Lower leg skin (tissue), 4 donors: ENCODE results near the gene SUMO2. TPM values are rescaled to one million over a fixed set of nuclear protein-coding genes. Genes with fewer than 3 reads are reported as not detected.
"Not testable (repeated sequence)": the region's sequence is repeated elsewhere in the genome, so short reads cannot be mapped to it uniquely, and the experiment has no call there.

Source experiments
- DNase-seq, 2 donors: peaks; one replicate each; pipeline ENCODE4 v3.0.0-alpha.2; 2019; ENCODE audit warnings: low spot score in 2 of 2
- H3K4me3 ChIP-seq: fragments of 200-600 bp; sonication (generic); 2 replicates; pipeline ENCODE4 v1.5.1; 2017; ENCODE audit warnings: mild to moderate bottlenecking, low read depth; ENCODE audit not compliant: poor library complexity, severe bottlenecking
- POLR2A ChIP-seq, 2 donors: fragments of 450-650 bp; IDR thresholded peaks; one replicate each; pipeline ENCODE4 v1.6.1; 2016 to 2017; ENCODE audit warnings: antibody characterized with exemption in 2 of 2, mild to moderate bottlenecking in 1 of 2, moderate library complexity in 1 of 2
- WGBS, 2 donors: methylation state at CpG; one replicate each; pipeline ENCODE4 v1.1.5; 2018; 5-methylcytosine and 5-hydroxymethylcytosine counted together
- intact Hi-C: fragments of 100-400 bp; cut with DNase I; formaldehyde crosslinking; loops from one replicate; pipeline ENCODE4 v1.15.0; 2023; ENCODE audit warnings: low total_unique reads
- total RNA-seq, 4 donors: library from RNA; depleted of rRNA; stranded (reverse); fragments of >200 nt; gene quantifications; one replicate each; pipeline ENCODE4 v1.1.0, GENCODE V29; 2016
- TF ChIP-seq, protein P1 (sequence below), 3 donors: fragments of 450-650 bp; IDR thresholded peaks; one replicate each; pipeline ENCODE4 v1.5.1; 2016; ENCODE audit warnings: antibody characterized with exemption in 3 of 3, mild to moderate bottlenecking in 3 of 3, moderate library complexity in 2 of 3

The SUMO2 gene
- total RNA-seq, 4 donors from 2014 or later = 59.8 to 75.6 (median 68.2) TPM

DNA sequence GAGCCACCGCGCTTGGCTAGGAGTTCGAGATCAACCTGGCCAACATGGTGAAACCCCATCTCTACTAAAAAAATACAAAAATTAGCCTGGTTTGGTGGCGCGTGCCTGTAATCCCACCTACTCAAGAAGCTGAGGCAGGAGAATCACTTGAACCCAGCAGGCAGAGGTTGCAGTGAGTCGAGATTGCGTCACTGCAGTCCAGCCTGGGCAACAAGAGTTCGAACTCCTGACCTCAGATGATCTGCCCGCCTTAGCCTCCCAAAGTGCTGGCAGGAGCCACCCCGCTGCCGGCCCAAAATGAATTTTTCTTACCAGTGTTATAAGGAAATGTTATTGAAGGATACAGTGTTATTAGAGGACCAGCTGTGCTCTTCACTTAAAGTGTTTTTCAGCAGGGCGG lies 25.0 kb upstream of the SUMO2 start:
- no peak overlapping the region for H3K4me3 ChIP-seq
- no peak for DNase-seq
- intact Hi-C loops = loop anchor here (10.0 kb wide), 1 partner anchor 93 kb away; no protein-coding TSS in a partner anchor
- TF ChIP-seq POLR2A (IDR thresholded peaks at IDR 0.05) = no peak
- TF ChIP-seq, protein P1, sequence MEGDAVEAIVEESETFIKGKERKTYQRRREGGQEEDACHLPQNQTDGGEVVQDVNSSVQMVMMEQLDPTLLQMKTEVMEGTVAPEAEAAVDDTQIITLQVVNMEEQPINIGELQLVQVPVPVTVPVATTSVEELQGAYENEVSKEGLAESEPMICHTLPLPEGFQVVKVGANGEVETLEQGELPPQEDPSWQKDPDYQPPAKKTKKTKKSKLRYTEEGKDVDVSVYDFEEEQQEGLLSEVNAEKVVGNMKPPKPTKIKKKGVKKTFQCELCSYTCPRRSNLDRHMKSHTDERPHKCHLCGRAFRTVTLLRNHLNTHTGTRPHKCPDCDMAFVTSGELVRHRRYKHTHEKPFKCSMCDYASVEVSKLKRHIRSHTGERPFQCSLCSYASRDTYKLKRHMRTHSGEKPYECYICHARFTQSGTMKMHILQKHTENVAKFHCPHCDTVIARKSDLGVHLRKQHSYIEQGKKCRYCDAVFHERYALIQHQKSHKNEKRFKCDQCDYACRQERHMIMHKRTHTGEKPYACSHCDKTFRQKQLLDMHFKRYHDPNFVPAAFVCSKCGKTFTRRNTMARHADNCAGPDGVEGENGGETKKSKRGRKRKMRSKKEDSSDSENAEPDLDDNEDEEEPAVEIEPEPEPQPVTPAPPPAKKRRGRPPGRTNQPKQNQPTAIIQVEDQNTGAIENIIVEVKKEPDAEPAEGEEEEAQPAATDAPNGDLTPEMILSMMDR (IDR thresholded peaks at IDR 0.05) = no peak
- 81% methylated on average over 12 of the region's 12 CpGs for WGBS, 2 donors

GRCh38 chr17:75207050-75207407 lies 24.3 kb upstream of the SUMO2 start:
- DNase-seq, H3K4me3 ChIP-seq: not testable (repeated sequence)
- intact Hi-C loops = loop anchor here (10.0 kb wide), 1 partner anchor 92 kb away; no protein-coding TSS in a partner anchor
- 81 to 85% methylated on average over 8 of the region's 8 CpGs for WGBS, 2 donors

DNA sequence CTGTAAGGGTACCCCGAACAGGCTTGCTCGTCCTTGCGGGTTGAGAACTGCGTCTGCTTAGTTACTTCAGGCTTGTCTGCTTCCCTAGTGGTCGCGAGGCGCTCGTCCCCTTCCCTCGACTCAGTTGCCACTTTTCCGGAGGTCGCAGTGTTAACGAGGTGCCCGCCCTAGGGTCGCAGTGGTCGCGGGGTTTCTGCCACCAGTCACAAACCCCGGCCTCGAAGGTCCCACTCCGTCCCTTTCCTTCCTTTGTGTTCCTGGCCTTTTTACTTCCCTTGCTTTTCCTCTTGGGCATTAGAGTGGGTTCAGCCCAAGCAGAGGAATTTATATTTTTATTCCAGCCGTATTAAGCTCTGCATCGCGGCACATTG lies 23.0 kb upstream of the SUMO2 start:
- WGBS, 2 donors = 0 to 2% methylated on average over 22 of the region's 22 CpGs
- intact Hi-C loops = loop anchor here (10.0 kb wide), 1 partner anchor 91 kb away; no protein-coding TSS in a partner anchor
- H3K4me3 ChIP-seq = peak overlapping the region; percentile 55
- DNase-seq = no peak
- TF ChIP-seq POLR2A (IDR thresholded peaks at IDR 0.05) = no peak
- TF ChIP-seq, protein P1 (IDR thresholded peaks at IDR 0.05) = no peak

DNA sequence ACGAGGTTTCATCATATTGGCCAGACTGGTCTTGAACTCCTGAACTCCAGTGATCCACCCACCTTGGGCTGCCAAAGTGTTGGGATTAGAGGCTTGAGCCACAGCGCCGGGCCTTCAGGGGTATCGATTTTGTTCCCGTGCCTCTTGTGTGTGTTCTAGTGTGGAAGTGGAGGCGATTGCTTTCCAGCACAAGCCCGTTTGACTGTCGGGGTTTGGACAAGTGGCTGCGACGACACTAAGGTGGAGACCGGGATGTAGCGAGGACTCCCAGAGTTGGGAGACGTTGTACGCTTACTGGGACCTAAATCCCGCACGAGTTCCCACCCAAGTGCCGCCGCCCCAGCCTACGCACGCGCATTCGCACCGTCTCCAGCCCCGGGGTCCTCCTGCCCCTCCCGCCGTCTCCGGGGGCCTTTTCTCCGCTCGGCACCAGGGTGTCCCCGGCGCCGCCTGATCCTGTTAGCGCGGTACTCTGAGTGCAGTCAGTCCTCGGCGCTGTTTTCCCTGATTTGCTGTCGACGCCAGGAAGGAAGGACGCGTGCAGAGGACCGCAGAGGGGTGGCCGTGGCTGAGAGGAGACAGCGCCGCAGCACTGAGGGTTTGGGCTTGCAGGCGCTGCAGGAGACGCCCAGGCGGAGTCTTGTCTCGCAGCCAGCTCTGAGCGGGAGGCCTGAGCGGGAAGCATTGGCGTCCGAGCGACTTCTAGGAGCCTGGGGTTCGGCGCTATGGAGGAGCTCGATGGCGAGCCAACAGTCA lies 22.5 kb upstream of the SUMO2 start, which contains the start of gene NUP85:
Gene NUP85 (plus strand): TSS at position 643 of the 756 bp plus-strand sequence. CDS start 83 bp downstream, at position 726.
- peak in 1 of 2 donors; percentile 20 for TF ChIP-seq POLR2A (IDR thresholded peaks at IDR 0.05)
- TF ChIP-seq, protein P1 (IDR thresholded peaks at IDR 0.05) = peak in 1 of 3 donors; percentile 71
- intact Hi-C loops = loop anchor here (10.0 kb wide), 1 partner anchor 90 kb away; no protein-coding TSS in a partner anchor
- H3K4me3 ChIP-seq = peak within 1 kb of the TSS; percentile 55
- peak; percentile 91 to 98 for DNase-seq
- 0 to 1% methylated on average over 42 to 55 of the region's 57 CpGs for whole genome bisulfite sequencing, 2 donors

GRCh38 chr17:75199886-75200618 lies 17.3 kb upstream of the SUMO2 start:
- DNase-seq = no peak
- intact Hi-C loops = loop anchor here (10.0 kb wide), 2 partner anchors 85 to 235 kb away; no protein-coding TSS in a partner anchor
- TF ChIP-seq, protein P1 (IDR thresholded peaks at IDR 0.05) = no peak
- TF ChIP-seq POLR2A (IDR thresholded peaks at IDR 0.05) = no peak
- WGBS, 2 donors = 88 to 95% methylated on average over 6 of the region's 6 CpGs
- H3K4me3 ChIP-seq = no peak overlapping the region

DNA sequence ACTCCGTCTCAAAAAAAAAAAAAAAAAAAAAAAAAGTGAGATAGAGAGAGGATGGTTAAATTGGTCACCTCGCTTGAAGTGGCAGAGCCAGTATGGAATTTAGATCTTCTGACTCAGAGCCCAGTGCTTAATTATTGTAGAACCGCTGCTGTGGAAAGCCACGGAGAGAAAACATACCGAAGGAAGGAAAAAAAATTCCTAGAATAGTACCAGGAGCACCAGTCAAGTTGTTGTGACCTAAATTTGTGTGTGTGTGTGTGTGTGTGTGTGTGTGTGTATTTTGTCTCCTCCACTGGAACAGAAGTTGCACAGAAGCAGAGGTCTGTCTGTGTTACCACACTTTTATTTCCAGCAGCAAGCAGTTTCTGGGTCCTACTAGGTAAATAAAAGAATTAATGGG lies 12.1 kb upstream of the SUMO2 start:
- no peak for DNase-seq
- intact Hi-C loops = loop anchor here (10.0 kb wide), 1 partner anchor 230 kb away; no protein-coding TSS in a partner anchor
- no peak overlapping the region for H3K4me3 ChIP-seq
- 88 to 91% methylated on average over 4 of the region's 5 CpGs for WGBS, 2 donors
- TF ChIP-seq, protein P1 (IDR thresholded peaks at IDR 0.05) = no peak
- no peak for TF ChIP-seq POLR2A (IDR thresholded peaks at IDR 0.05)
